ENCODE results near the gene UBTD2.

UBTD2 gene

DNA sequence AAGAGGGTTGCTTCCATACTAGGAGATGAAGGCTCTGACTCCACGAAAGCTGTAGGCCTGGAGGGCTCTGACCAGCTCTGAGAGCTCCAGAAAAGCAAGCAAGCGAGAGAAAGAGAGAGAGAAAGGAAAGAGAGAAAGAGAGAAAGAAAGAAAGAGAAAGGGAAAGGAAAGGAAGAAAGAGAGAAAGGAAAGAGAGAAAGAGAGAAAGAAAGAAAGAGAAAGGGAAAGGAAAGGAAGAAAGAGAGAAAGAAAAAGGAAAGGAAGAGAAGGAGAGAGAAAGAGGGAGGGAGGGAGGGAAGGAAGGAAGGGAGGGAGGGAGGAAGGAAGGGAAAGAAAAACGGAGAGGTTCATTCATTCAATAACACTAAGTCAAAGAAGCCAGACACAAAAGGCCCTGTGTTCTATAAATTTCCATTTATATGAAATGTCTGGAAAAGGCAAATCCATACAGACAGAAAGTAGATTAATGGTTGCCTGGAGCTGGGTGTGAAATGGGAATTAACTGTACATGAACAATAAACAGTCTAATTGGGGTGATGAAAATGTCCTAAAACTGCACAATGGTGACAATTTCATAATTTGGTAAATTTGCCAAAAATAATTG, 93.8 kb downstream of the UBTD2 start:
- no peak for DNase-seq

- peak in 1 of 3 experiments; percentile 4 for DNase-seq
Observed at GRCh38 chr5:172188893-172189692, 94.5 kb downstream of the UBTD2 start.

DNA sequence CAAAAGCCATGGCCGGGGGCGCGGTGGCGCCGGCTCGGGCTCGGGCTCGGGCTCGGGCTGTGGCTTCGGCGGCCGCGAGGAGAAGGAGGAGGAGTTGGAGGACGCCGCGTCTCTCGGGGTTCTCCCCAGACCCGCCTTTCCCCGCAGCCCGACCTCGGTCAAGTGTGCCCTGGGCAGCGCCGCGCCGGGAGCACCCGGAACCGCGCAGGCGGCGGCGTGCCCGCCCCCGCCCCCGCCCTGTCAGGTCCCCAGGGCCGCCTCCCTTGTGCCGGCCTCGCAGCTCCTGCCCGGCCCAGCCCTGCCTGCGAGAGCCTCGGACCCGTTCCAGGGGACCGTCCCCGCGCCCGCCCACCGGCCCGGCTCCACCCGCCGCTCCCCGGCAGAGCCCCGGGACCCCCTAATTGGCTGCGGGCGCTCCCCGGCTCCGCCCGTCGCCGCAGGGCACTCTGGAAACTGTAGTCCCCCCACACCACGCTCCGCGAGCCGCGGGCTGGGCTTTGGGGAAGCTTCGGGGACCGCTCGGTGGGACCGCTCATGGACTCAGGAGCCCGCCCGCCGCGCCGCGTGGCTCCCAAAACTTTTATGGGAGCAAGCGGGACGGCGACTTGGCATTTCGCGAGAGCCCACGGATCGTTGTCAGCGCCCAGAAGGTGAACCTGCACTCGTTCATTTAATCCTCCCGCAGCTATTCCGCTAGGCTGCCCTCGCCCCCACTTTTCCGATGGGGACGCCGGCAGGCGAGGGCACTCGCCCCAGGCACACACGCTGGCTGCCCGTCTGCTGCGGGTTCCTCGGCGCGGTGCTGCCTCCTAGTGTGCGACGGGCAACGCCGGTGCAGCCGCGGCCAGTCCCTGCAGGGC, 95.3 kb downstream of the UBTD2 start, which contains the start of gene STK10:
STK10 (minus strand) TSS at position 192 of the 860 bp plus-strand sequence; CDS start at position 10, 182 bp downstream.
- DNase-seq = peak; percentile 78 to 89 (median 88)

GRCh38 chr5:172187118-172188032, 96.2 kb downstream of the UBTD2 start:
- peak; percentile 2 to 56 (median 46) for DNase-seq

DNA sequence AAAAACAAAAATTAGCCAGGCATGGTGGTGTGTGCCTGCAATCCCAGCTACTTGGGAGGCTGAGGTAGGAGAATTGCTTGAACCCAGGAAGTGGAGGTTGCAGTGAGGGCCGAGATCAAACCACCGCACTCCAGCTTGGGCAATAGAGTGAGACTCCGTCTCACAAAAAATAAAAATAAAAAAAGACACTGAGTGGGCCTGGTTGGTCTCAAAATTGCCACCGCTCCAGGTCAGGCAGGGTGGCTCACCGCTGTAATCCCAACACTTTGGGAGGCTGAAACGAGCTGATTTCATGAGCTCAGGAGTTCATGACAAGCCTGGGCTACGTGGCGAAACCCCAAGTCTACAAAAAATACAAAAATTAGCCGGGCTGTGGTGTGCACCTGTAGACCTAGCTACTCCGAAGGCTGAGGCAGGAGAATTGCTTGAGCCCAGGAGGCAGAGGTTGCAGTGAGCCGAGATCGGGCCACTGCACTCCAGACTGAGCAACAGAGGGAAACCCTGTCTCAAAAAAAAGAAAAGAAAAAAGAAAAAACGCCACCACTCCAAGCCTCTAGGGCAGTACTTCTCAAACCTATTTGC, 97.4 kb downstream of the UBTD2 start:
- no peak for DNase-seq

- no peak for DNase-seq
Observed at GRCh38 chr5:172185096-172185461, 98.5 kb downstream of the UBTD2 start.

DNA sequence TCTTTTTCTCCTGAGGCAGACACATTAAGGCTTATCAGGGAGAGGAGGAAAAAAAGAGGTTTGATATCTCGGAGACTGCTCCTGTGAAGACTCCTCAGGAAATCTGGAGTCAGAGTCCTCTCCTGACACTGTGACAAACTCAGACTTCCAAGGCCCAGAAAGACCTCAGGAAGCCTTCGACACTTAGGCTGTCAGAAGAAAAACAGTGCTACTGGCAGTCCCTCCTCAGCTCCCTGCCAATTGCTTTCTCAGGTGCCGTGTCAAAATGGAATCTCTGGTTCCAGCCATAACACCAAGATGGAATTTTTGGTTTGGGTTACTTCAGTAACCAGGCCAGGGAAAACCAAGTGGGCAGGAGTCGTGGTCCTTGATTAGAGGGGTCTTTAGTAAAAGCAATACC, 99.7 kb downstream of the UBTD2 start:
- no peak for DNase-seq

DNA sequence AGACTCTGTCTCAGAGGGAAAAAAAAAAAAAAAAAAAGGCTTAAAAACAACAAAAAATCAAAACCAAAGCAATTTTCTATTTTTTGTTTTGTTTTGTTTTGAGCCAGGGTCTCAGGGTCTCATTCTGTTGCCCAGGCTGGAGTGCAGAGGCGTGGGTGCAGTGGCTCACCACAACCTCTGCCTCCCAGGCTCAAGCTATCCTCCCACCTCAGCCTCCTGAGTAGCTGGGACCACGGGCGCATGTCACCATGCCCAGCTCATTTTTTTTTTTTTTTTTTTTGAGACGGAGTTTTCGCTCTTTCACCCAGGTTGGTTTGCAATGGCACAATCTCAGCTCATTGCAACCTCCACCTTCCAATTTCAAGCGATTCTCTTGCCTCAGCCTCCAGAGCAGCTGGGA, 101.3 kb downstream of the UBTD2 start:
- DNase-seq = no peak

DNA sequence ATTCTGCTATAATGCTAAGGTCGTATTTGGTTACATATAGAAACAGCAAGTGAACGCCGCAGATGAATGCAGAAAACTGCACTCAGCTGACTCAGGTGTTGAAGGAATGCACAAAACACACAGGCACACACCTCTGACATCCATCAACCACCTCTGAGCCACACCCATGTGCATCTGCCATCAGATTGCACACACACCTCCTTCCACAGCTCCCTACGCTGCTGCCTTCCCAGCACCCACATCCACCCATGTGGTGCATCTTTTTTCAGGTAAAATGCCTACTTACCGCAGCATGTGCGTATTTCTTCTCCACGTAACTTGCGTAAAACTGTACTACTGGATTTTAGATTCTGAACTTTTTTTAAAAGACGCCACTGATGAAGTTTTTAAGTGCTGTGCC, 102.6 kb downstream of the UBTD2 start:
- no peak for DNase-seq

DNA sequence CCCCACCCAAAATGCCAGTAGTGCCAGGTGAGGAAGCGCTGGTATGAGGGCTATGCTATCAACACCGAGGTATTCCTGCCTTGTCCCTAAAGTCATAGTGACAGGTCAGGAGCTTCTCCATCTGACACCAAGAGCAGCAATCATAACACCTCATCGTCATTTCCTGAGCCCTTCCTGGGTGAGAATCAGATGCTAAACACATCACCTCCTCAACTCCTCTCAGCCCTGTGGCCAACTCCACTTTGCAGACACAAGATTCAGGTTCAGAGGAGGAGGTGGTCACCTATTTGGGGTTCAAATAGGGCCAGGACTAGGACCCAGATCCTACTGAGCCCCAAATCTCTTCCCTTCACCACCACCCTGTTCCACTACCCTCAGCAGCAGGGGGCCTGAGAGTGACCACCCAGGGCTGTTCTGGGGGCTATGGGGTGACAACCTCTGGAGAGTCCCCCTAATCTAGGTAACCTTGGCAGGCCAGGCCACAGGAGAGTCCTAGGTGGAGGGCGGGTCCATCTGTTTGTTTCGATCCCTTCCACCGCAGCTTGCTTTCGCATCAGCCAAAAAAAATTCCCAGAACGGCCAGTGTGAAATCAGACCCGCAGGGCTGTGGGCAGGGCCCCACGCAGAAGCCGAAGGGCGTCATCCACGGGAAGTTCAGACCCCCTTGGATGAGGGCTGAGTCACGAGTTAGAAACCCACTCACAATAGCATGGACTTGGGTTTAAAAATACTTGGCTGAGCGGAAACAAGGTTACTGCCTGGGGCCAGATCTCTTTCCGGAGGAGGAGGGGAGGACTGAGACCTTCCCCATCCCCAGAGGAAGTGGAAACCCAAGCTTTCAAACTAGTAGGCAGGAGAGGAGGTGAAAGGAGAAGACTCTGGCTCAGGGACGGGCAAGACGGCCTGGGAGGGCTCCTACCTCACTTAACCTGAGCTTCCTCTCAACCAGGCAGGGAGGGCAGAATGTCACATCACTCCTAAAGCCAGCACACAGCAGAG, 104.3 kb downstream of the UBTD2 start:
- no peak for DNase-seq

GRCh38 chr5:172178301-172178987, 105.1 kb downstream of the UBTD2 start:
- no peak for DNase-seq

DNA sequence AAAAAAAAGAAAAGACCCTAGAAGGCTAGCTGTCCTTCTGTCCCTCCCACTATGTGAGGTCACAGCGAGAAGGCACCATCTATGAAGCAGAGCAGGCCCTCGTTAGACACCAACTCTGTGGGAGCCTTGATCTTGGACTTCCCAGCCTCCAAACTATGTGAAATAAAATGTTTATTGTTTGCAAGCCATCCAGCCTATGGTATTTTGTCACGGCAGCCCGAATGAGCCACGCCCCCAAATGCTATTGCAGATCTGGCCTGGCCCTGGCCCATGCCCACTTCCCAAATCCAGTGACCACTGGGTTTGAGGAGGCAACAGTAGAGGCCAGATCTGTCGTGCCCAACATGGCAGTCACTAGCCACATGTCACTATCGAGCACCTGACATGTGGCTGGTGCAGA, 106.4 kb downstream of the UBTD2 start:
- DNase-seq = no peak

- no peak for DNase-seq
Observed at GRCh38 chr5:172175263-172175719, 108.3 kb downstream of the UBTD2 start.

GRCh38 chr5:172173564-172174153, 109.9 kb downstream of the UBTD2 start:
- no peak for DNase-seq

GRCh38 chr5:172172912-172173563, 110.5 kb downstream of the UBTD2 start:
- no peak for DNase-seq

- DNase-seq = no peak
Observed at GRCh38 chr5:172171118-172171517, 112.4 kb downstream of the UBTD2 start.

DNA sequence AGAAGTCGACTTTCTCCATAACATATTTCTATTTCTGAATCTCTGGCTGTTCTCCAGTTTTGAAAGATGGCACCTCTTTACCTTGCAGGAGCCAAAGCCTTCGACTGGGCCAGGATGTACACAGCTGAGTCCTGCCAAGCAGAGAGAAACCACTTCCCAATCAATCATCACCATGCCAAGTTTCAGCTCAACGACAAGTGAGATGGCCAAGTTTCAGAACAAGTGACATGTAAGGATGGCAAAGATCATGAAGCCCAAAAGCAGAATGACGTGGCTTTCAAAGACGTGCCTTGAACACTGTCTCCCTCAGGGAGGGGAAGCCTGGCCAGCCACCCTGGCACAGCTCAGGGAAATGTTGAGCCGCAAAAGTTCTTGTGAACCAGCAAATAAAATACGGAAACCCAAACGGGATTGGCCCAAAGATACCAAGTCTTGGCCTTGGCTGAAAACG, 113.3 kb downstream of the UBTD2 start:
- no peak for DNase-seq

- no peak for DNase-seq
Observed at GRCh38 chr5:172169216-172169615, 114.3 kb downstream of the UBTD2 start.

DNA sequence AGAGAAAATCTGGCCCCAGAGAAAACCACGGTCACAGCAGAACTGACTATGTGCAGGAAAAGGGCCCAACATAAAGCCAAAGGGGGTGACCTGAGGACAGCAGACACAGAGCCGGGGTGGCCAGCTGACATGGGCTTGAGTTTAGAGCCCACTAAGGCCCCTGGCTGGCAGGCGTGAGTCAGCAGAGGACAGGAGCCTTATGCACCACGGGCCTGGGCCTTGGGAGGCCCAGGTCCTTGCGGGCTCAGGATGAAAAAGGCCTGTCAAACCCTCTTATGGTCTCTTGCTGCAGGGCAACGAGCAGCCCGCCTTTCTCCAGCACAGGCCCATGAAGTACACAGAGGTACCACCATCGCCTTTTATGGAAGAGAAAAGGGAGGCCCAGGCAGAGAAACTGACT, 115.3 kb downstream of the UBTD2 start:
- no peak for DNase-seq
